ENCODE results near the gene ZSCAN9.

The ZSCAN9 gene

GRCh38 chr6:28225056-28225834 is at the start of gene ZSCAN9:
Gene ZSCAN9, plus strand, starts transcription at chr6:28225275. Its CDS starts 1,810 bp downstream, at chr6:28227085.
- peak; percentile 67 to 79 for DNase-seq

DNA sequence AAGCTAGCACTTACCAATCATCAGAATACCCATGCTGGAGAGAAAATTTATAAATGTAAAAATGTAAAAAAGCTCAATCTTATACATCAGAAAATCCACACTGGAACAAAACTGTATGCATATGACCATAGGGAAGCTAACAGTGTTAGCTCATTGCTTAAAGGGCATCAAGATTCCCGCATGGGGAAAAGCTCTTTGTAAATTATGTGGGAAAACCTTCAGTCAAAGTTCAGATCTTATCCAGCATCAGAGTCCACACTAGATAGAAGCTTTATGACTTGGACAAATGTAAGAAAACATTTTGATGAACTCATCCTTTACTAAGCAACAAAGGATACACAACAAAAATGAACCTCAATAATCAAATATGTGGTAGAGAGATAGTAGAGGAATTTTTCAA is 48.7 kb upstream of the ZSCAN9 start:
- no peak for DNase-seq

- DNase-seq, result no peak
Measured at GRCh38 chr6:28182255-28182654, 42.8 kb upstream of the ZSCAN9 start.

DNA sequence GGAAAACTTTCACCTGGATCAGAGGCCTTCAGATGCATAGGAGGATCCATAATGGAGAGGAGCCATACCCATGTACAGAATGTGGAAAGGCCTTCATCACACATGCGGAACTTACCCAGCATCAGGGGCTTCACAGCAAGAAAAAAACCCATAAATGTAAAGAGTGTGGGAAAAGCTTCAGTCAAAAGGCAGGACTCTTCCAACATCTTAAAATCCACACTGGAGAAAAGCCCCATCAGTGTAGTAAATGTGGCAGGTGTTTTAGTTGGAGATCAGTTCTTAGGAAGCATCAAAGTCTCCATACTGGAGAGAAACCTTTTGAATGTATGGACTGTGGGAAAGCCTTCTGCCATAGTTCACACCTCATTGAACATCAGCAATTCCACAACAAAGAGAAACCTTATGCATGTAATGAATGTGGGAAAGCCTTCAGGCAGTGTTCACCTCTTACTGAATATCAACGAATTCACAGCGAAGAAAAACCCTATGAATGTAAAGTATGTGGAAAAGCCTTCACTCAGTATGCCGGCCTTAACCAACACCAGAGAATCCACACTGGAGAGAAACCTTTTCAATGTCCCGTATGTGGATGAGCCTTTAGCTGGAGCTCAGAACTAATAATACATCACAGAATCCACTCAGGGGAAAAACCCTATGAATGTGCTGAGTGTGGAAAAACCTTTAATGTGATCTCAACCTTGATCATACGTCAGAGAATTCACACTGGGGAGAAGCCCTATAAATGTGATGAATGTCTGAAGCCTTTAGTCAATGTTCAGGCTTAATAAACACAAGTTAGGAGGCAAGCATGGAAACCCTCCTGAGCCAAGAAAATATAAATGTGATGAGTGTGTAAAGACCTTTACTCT is 36.7 kb upstream of the ZSCAN9 start:
- no peak for DNase-seq

DNA sequence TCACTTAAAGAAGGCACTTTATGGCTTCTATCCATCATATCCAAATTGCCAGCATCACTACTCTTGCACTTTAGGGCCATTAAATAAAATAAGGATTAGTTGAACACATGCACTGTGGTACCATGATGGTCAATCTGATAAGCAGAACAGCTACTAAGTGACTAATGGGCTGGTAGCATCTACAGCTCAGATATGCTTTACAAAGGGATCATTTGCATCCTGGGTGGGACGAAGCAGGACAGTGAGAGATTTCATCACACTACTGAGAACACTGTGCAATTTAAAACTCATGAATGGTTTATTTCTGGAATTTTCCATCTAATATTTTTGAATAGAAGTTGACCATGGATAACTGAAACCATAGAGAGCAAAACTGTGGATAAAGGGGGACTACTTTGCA is 25.1 kb upstream of the ZSCAN9 start:
- DNase-seq, result no peak

DNA sequence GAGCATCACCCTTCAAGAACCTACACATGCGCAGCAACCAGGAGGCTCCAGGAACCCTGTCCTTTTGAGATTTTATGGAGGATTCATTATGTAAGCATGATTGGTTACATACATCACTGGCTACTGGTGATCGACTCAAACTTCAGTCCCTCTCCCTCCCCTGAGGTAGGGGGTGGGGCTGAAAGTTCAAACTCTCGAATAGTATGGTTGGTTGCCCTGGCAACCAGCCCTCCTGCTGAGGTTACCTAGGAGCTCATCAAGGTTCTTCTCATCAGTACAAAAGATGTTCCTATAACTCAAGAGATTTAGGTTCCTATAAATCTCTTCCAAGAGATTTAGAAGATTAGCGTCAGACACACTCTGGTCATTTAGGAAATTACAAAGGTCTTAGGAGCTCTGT is 21.9 kb upstream of the ZSCAN9 start:
- DNase-seq, result no peak

DNA sequence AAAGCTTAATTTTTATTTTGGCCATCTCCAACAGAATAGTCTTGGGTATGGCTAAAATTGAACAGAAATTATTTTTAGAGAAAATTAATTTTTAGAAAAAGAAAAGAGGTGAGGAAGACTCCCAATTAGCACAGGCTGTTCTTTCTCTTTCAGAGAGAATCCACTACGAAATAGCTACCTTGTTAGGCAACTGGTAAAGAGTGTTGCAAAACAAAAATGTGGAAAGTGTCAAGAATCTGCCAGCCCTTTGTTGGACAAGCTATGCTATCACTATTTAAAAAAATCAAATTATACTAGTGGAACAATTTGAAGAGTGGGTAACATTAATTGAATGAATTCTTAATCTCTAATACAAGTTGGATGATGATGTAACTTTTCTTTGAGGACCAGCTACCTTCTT is 19.2 kb upstream of the ZSCAN9 start:
- no peak for DNase-seq

- DNase-seq, result no peak
Measured at GRCh38 chr6:28206527-28206926, 18.5 kb upstream of the ZSCAN9 start.

GRCh38 chr6:28206928-28207509 is 18.1 kb upstream of the ZSCAN9 start:
- DNase-seq, result no peak

GRCh38 chr6:28207510-28208110 is 17.5 kb upstream of the ZSCAN9 start:
- no peak for DNase-seq

- DNase-seq, result no peak
Measured at GRCh38 chr6:28208111-28208659, 16.9 kb upstream of the ZSCAN9 start.

- no peak for DNase-seq
Measured at GRCh38 chr6:28209753-28210535, 15.1 kb upstream of the ZSCAN9 start.

GRCh38 chr6:28211840-28212509 is 13.1 kb upstream of the ZSCAN9 start:
- peak in 1 of 2 experiments; percentile 43 for DNase-seq

GRCh38 chr6:28212510-28213212 is 12.4 kb upstream of the ZSCAN9 start:
- peak; percentile 83 to 84 for DNase-seq

- no peak for DNase-seq
Measured at GRCh38 chr6:28213213-28213523, 11.9 kb upstream of the ZSCAN9 start.

- no peak for DNase-seq
Measured at GRCh38 chr6:28215425-28215824, 9.7 kb upstream of the ZSCAN9 start.

- no peak for DNase-seq
Measured at GRCh38 chr6:28217890-28218289, 7.2 kb upstream of the ZSCAN9 start.

DNA sequence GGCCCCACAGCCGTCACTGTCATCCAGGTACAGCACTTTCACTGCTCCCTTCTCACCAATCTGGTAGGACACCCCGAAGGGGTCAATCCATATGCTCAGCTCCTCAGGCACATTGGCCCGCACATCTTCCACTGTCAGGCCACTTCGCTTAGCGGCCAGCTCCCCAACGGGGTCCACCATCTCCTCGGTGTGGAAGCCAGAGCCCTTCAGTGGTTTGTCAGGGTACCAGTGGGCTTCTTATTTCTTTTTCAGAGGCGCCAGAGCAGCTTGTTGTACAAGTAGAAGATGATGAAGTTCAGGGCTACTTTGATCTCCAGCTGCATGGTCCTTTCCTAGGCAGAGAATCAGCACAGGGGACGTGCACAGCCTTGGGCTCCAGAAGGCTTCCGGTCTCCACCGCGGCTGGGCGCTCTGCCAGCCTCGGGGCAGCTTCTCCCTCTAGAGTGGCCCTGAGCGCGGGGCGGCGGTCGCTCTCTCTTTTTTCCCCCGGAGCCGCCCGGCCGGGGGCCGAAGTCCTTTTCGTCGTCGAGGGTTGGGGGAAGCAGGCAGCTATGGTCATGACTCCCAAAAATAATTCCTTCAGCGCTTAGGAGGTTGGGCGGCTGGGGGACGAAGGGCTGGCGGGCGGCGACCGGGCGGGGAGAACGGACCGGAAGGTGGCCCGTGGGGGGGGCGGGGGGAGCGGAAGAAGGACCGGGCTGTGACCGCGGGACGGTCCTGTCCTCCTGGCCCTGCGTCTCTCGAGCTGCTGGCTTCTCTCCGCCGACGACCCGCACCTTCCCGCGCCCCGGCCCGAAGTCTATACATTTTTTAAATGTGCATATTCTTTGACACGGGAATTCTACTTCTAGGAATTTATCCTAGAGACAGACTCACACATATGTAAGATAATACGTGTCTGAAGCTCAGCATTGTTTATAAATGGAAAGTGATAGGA is 6.5 kb upstream of the ZSCAN9 start:
- peak; percentile 68 to 74 for DNase-seq

DNA sequence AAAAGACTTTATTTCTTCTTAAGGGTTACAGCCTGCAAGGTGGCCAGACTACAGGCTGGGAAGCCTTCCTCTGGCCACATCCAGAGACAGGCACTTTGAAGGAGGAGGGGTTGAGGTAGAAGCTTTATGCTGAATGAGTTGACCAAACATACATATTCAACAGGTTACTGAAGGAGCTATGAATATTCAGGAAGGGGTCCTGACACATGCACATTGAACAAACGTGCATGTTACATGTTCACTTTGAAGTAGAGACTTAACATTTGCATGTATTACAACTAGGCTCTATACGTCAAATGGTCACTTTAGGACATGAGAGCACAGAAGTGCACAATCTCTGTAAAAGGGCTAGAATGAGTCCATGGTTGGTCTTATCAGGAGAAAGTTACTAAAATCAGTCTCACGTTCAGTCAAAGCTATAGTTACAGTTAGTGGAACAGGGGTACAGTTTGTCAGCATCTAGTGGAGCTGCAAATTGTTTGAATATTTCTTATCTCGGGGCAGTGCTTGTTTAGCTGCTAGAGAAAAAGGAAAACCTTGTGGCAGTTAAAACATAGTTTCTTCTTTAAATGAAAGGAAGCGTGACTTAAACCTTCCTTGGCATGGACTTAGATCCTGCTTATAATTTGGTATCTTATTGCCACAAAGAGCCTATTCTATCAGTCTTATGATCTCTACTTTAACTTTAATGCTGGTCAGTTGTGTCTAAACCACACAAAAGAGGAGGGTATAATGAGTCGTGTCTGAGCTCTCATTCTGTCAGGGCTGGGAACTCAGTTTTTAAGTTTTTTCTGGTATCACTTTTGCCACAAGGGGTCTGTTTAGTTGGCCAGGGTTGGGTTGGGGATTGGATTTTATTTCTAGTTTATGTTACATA is 4.6 kb upstream of the ZSCAN9 start:
- DNase-seq, result peak in 1 of 2 experiments; percentile 24
